Measurements from ENCODE around the gene ARHGEF17. TPM values are rescaled to one million over a fixed set of nuclear protein-coding genes. Genes with fewer than 3 reads are reported as not detected.

The ARHGEF17 gene
- total RNA-seq, result 100 to 1,000 TPM in 3 of 4 donors, 10 to 100 TPM in 1; 82.8 to 196 (median 122) TPM

DNA sequence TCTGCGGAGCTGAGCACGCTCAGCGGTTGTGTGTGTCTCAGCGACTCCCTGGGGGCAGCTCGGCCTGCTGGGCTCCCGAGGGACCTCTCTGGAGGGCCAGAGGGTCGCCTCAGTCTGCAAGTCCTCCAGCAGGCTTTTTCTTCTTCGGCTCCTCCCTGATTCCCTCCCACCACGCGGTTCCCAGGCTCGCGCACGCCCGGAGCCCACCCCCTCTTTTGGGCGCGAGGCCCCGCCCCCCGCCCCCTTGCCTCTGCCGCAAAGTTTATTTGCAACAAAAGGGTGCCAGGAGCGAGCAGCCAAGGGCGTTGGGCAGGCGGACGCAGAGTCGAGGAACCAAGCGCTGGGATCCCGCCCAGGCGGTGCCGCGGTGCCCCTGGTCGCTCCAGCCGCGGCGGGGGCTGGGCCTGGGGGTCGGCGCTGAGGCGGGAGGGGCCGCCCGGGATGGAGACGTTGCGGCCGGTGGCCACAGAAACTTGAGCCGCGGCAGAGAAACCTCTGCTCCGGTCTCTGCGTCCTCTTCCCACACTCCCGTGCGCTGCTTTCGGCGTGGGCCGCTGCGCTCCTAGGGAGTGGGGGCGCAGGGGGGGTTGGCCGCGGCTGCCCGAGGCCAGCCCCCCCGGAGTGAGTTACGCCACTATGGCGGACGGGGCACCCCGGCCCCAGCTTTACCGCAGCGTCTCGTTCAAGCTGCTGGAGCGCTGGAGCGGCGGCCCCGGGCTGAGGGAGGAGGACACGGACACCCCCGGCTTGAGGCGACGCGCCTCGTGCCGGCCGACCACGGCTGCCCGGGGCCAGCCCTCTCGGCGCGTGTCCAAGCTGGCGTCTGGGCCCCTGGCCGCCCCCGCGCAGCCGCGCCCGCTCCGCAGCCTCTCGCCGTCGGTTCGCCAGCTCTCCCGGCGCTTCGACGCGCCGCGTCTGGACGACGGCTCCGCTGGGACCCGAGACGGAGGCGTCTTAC is at the start of gene ARHGEF17:
ARHGEF17 (plus strand) TSS at position 274 of the 958 bp plus-strand sequence; CDS start at position 637, 363 bp downstream.
- peaks cover 0 to 10% (median 0%) of the 10 kb centered on the region in 4 donors for H3K36me3 ChIP-seq
- intact Hi-C loops (cut with DNase I), result no loop called here
- H3K4me1 ChIP-seq, result peaks cover 40 to 66% (median 53%) of the 10 kb centered on the region in 4 donors
- no peak for DNase-seq (ENCODE audit: extremely low spot score)
- H3K27me3 ChIP-seq, result no peaks in the 10 kb centered on the region
- TF ChIP-seq POLR2AphosphoS5 (IDR thresholded peaks at IDR 0.05) (peak; percentile 2 to 72), POLR2A (IDR thresholded peaks at IDR 0.05; ENCODE audit: low read depth) (no peak), EP300 (IDR thresholded peaks at IDR 0.05) (no peak)
- TF ChIP-seq, protein P1, sequence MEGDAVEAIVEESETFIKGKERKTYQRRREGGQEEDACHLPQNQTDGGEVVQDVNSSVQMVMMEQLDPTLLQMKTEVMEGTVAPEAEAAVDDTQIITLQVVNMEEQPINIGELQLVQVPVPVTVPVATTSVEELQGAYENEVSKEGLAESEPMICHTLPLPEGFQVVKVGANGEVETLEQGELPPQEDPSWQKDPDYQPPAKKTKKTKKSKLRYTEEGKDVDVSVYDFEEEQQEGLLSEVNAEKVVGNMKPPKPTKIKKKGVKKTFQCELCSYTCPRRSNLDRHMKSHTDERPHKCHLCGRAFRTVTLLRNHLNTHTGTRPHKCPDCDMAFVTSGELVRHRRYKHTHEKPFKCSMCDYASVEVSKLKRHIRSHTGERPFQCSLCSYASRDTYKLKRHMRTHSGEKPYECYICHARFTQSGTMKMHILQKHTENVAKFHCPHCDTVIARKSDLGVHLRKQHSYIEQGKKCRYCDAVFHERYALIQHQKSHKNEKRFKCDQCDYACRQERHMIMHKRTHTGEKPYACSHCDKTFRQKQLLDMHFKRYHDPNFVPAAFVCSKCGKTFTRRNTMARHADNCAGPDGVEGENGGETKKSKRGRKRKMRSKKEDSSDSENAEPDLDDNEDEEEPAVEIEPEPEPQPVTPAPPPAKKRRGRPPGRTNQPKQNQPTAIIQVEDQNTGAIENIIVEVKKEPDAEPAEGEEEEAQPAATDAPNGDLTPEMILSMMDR (IDR thresholded peaks at IDR 0.05), result no peak
- 0% methylated on average over 28 of the region's 105 CpGs for WGBS
- H3K27ac ChIP-seq (replicated peaks in 1 of 4), result peak within 1 kb of the TSS; percentile 94 to 100 (median 97)
- H3K4me3 ChIP-seq, result peak within 1 kb of the TSS; percentile 67 to 82 (median 70)
- H3K9me3 ChIP-seq, result no peaks in the 10 kb centered on the region

GRCh38 chr11:73259406-73260126 is 48.5 kb upstream of the ARHGEF17 start:
- H3K27me3 ChIP-seq, result peaks cover 0 to 12% (median 2%) of the 10 kb centered on the region in 4 donors
- TF ChIP-seq POLR2AphosphoS5 (IDR thresholded peaks at IDR 0.05) (no peak), EP300 (IDR thresholded peaks at IDR 0.05) (no peak), POLR2A (IDR thresholded peaks at IDR 0.05; ENCODE audit: low read depth) (no peak)
- TF ChIP-seq, protein P1 (IDR thresholded peaks at IDR 0.05), result no peak
- no peaks in the 10 kb centered on the region for H3K36me3 ChIP-seq
- H3K9me3 ChIP-seq, result no peaks in the 10 kb centered on the region
- intact Hi-C loops (cut with DNase I), result no loop called here
- H3K4me1 ChIP-seq, result peaks cover 17 to 21% (median 19%) of the 10 kb centered on the region in 4 donors
- WGBS, result 92% methylated on average over 3 of the region's 3 CpGs
- H3K4me3 ChIP-seq, result no peak overlapping the region
- no peak overlapping the region for H3K27ac ChIP-seq (replicated peaks in 1 of 4)
- no peak for DNase-seq (ENCODE audit: extremely low spot score)

GRCh38 chr11:73260127-73260457 is 48.0 kb upstream of the ARHGEF17 start:
- no peak overlapping the region for H3K27ac ChIP-seq (replicated peaks in 1 of 4)
- no peaks in the 10 kb centered on the region for H3K9me3 ChIP-seq
- TF ChIP-seq EP300 (IDR thresholded peaks at IDR 0.05) (no peak), POLR2AphosphoS5 (IDR thresholded peaks at IDR 0.05) (no peak), POLR2A (IDR thresholded peaks at IDR 0.05; ENCODE audit: low read depth) (no peak)
- TF ChIP-seq, protein P1 (IDR thresholded peaks at IDR 0.05), result no peak
- intact Hi-C loops (cut with DNase I), result no loop called here
- DNase-seq (ENCODE audit: extremely low spot score), result no peak
- no peak overlapping the region for H3K4me3 ChIP-seq
- H3K36me3 ChIP-seq, result no peaks in the 10 kb centered on the region
- peaks cover 0 to 17% (median 7%) of the 10 kb centered on the region in 4 donors for H3K27me3 ChIP-seq
- H3K4me1 ChIP-seq, result peaks cover 19 to 26% (median 22%) of the 10 kb centered on the region in 4 donors

GRCh38 chr11:73262851-73263495 is 45.1 kb upstream of the ARHGEF17 start:
- H3K27ac ChIP-seq (replicated peaks in 1 of 4), result no peak overlapping the region
- 74% methylated on average over 5 of the region's 5 CpGs for WGBS
- no peaks in the 10 kb centered on the region for H3K36me3 ChIP-seq
- TF ChIP-seq POLR2AphosphoS5 (IDR thresholded peaks at IDR 0.05) (no peak), POLR2A (IDR thresholded peaks at IDR 0.05; ENCODE audit: low read depth) (no peak), EP300 (IDR thresholded peaks at IDR 0.05) (no peak)
- TF ChIP-seq, protein P1 (IDR thresholded peaks at IDR 0.05), result no peak
- H3K9me3 ChIP-seq, result no peaks in the 10 kb centered on the region
- no peak overlapping the region for H3K4me3 ChIP-seq
- intact Hi-C loops (cut with DNase I), result no loop called here
- peaks cover 12 to 23% (median 15%) of the 10 kb centered on the region in 4 donors for H3K4me1 ChIP-seq
- no peak for DNase-seq (ENCODE audit: extremely low spot score)
- peaks cover 0 to 32% (median 8%) of the 10 kb centered on the region in 4 donors for H3K27me3 ChIP-seq

All from esophagus muscularis mucosa (tissue), 4 donors.